ENCODE results near the gene MRM2. TPM values are rescaled to one million over a fixed set of nuclear protein-coding genes. Genes with fewer than 3 reads are reported as not detected.

Gene MRM2
- total RNA-seq, 2 experiments from 2014 or later, result 36.7 to 37.8 TPM

DNA sequence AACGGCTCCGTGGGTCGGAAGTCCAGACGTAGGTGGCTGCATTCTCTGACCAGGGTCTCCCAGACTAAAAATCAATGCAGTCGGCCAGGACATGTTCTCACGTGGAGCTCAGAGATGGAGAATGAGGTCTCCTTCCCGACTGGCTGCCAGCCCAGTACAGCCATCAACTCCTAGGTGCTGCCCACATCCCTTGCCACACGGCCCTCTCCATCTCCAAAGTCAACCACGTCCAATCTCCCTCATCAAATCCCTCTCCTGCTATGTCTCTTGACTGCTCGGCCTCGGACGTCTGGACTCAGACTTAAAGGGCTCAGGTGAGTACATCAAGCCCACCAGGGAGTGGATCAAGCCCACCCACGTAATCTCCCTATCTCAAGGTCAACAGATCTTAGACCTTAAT, 16.2 kb downstream of the MRM2 start:
- DNase-seq (no peak), ATAC-seq (no peak)
- Mint-ChIP-seq H3K27me3 (ENCODE audit: low read depth) (no peaks in the 10 kb centered on the region), H3K4me3 (no peak overlapping the region), H3K36me3 (ENCODE audit: low read depth) (peaks cover 24% of the 10 kb centered on the region), H3K9me3 (ENCODE audit: insufficient read depth) (no peaks in the 10 kb centered on the region), H3K27ac (no peak overlapping the region), H3K4me1 (ENCODE audit: low read depth) (peaks cover 11% of the 10 kb centered on the region)
- CTCF ChIA-PET, result no interaction called here
- POLR2A ChIA-PET, result no interaction called here

DNA sequence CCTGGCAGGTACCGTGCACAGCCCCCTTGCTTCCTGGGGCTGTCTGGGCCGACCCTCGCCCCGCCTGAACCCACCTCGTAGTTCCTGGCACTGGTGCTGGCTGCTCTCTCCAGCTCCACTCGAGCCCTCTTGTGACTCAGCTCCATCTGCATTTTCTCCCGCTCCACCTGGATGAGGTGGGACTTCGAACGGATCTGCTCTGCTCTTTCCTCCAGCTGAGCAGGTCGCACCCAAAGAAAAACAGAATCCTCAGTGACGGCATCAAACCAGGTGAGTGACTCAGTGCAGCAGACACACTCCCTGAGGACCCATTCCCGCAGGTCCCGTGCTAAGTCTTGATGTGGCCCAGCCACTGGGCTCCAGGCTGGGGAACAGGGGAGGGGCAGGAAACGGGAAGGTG, 16.7 kb downstream of the MRM2 start:
- H3K36me3 Mint-ChIP-seq (ENCODE audit: low read depth), result peaks cover 24% of the 10 kb centered on the region
- no peaks in the 10 kb centered on the region for H3K27me3 Mint-ChIP-seq (ENCODE audit: low read depth)
- DNase-seq, result no peak
- no peak overlapping the region for H3K27ac Mint-ChIP-seq
- ChIA-PET POLR2A (no interaction called here), CTCF (no interaction called here)
- H3K4me1 Mint-ChIP-seq (ENCODE audit: low read depth), result peaks cover 7% of the 10 kb centered on the region
- no peak for ATAC-seq
- H3K9me3 Mint-ChIP-seq (ENCODE audit: insufficient read depth), result no peaks in the 10 kb centered on the region
- no peak overlapping the region for H3K4me3 Mint-ChIP-seq

DNA sequence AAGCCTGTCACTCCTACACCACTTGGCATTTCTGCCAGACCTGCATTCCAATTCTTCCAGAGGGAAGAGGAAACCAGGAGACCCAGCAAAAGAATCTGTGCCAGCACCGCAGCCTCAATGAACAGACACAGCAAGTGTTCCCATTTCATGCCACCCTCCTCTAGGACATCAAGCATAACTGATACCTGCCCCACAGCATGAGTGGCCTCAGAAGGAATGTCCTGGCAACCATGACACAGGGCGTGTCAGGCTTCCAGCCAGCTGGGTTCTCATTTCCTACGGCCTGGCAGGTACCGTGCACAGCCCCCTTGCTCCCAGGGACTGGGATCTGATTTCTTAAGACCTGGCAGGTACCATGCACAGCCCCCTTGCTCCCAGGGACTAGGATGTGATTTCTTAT, 17.1 kb downstream of the MRM2 start:
- no peaks in the 10 kb centered on the region for H3K9me3 Mint-ChIP-seq (ENCODE audit: insufficient read depth)
- H3K36me3 Mint-ChIP-seq (ENCODE audit: low read depth), result peaks cover 21% of the 10 kb centered on the region
- POLR2A ChIA-PET, result no interaction called here
- H3K27ac Mint-ChIP-seq, result no peak overlapping the region
- H3K4me1 Mint-ChIP-seq (ENCODE audit: low read depth), result peaks cover 3% of the 10 kb centered on the region
- H3K27me3 Mint-ChIP-seq (ENCODE audit: low read depth), result no peaks in the 10 kb centered on the region
- H3K4me3 Mint-ChIP-seq, result no peak overlapping the region
- DNase-seq (no peak), ATAC-seq (no peak)
- CTCF ChIA-PET, result no interaction called here

DNA sequence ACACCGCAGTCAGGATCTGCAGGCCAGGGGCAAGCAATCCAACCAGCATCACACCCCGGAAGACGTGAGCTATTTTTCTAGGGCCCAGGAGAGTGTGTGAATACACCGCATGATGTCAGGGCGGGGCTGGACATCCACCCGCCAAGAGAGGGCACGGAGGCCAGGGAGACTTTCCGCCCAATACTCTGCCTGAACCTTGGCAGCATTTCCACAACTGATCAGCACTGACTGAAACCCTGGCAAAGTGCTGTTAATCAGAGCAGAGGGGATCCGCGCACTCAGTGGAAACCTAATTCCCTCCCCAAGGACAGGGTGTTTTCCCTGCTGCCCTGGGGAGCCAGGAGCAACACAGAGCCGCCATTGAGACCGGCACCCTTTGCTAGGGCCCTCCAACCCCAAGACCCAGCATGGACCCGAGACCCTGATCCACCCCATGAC, 17.5 kb downstream of the MRM2 start:
- H3K9me3 Mint-ChIP-seq (ENCODE audit: insufficient read depth), result no peaks in the 10 kb centered on the region
- H3K36me3 Mint-ChIP-seq (ENCODE audit: low read depth), result peaks cover 19% of the 10 kb centered on the region
- CTCF ChIA-PET, result no interaction called here
- DNase-seq, result no peak
- no peaks in the 10 kb centered on the region for H3K27me3 Mint-ChIP-seq (ENCODE audit: low read depth)
- no peak overlapping the region for H3K4me3 Mint-ChIP-seq
- POLR2A ChIA-PET, result no interaction called here
- no peak overlapping the region for H3K27ac Mint-ChIP-seq
- ATAC-seq, result no peak
- H3K4me1 Mint-ChIP-seq (ENCODE audit: low read depth), result peaks cover 1% of the 10 kb centered on the region

DNA sequence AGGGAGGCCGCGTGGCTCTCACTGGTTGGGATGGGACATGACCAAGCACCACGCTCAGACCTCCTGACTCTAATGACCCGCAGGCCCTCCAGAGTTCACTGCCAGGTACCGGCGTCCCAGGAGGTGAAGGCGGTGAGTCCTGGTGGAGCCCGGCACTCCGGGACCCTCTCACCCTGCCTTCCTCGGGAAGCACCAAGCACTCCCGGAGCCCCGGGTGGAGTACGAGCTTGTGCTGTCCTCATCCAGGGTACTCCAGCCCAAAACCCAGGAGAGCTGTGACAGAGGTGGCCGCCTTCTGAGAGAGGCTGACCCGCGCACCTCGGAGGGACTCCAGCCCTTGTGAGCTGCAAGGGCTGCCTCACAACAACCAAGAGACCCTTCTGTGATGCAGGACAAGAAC, 18.7 kb downstream of the MRM2 start:
- no peaks in the 10 kb centered on the region for H3K27me3 Mint-ChIP-seq (ENCODE audit: low read depth)
- DNase-seq, result no peak
- ATAC-seq, result no peak
- ChIA-PET POLR2A (no interaction called here), CTCF (interaction anchor here (1.1 kb wide), 1 partner anchor 124 kb away, joined by 3 read pairs; no protein-coding TSS in a partner anchor)
- no peak overlapping the region for H3K27ac Mint-ChIP-seq
- no peaks in the 10 kb centered on the region for H3K9me3 Mint-ChIP-seq (ENCODE audit: insufficient read depth)
- no peak overlapping the region for H3K4me3 Mint-ChIP-seq
- no peaks in the 10 kb centered on the region for H3K4me1 Mint-ChIP-seq (ENCODE audit: low read depth)
- H3K36me3 Mint-ChIP-seq (ENCODE audit: low read depth), result peaks cover 20% of the 10 kb centered on the region

DNA sequence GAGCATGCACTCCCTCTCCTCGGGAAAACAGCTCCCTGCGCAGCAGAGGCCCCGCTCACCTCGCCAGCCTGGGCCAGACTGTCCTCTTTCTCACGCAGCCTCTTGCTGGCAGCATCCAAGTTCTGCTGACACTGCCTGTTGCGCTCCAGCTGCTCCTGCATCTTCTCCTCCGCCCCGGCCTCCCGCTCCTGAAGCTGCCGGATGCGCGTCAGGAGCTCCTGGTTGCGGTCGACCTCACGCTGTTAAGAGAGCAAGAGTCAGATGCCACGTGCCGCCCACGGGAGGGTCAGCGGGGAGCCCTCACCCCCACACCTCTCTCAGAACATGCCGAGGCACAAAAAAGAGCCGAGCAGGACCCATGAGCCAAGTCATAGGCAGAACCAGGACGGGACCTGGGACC, 19.5 kb downstream of the MRM2 start:
- ATAC-seq (no peak), DNase-seq (no peak)
- Mint-ChIP-seq H3K4me1 (ENCODE audit: low read depth) (no peaks in the 10 kb centered on the region), H3K4me3 (no peak overlapping the region), H3K27me3 (ENCODE audit: low read depth) (no peaks in the 10 kb centered on the region), H3K9me3 (ENCODE audit: insufficient read depth) (no peaks in the 10 kb centered on the region), H3K36me3 (ENCODE audit: low read depth) (peaks cover 23% of the 10 kb centered on the region), H3K27ac (no peak overlapping the region)
- CTCF ChIA-PET, result no interaction called here
- POLR2A ChIA-PET, result no interaction called here

DNA sequence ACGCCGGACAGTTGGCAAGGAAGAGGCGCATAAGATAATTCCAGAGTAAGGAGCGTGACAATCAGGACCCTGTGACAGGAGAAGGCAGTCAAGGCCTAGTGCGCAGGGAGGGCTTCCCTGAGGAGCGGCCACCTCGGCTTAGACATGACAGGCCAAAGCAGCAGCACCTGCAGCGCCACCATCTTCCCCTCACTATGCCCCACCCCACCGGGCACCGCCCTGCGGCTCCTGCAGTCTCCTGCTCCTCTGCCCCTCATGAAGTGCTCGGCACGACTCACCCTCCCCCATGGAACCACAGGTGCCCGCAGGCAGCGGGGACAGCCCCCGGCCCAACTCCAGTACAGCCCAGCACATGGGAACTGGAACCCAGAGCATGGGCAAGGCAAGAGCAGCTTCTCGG, 21.1 kb downstream of the MRM2 start:
- ChIA-PET POLR2A (no interaction called here), CTCF (no interaction called here)
- no peak for ATAC-seq
- Mint-ChIP-seq H3K27me3 (ENCODE audit: low read depth) (no peaks in the 10 kb centered on the region), H3K4me1 (ENCODE audit: low read depth) (no peaks in the 10 kb centered on the region), H3K4me3 (no peak overlapping the region), H3K27ac (no peak overlapping the region), H3K9me3 (ENCODE audit: insufficient read depth) (no peaks in the 10 kb centered on the region), H3K36me3 (ENCODE audit: low read depth) (peaks cover 25% of the 10 kb centered on the region)
- no peak for DNase-seq

DNA sequence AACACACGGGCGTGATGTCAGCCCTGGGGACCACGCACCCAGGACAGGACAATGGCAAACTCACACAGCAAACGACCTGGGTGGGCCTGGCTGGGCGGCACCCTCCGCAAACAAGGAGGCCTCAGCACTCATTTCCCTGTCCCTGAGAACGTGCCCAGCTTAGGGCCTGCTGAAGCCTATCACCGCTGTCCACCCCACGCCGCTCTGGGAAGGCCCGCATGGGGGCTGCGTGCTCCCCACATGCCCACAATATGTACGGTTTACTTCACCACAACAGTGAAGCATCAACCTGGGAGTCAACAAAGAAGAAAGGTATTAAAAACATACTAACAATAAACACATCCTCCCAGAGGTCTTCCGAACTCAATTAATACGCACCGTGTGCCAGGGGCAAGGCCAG, 21.5 kb downstream of the MRM2 start:
- POLR2A ChIA-PET, result no interaction called here
- Mint-ChIP-seq H3K36me3 (ENCODE audit: low read depth) (peaks cover 27% of the 10 kb centered on the region), H3K4me1 (ENCODE audit: low read depth) (peaks cover 3% of the 10 kb centered on the region), H3K27me3 (ENCODE audit: low read depth) (no peaks in the 10 kb centered on the region), H3K9me3 (ENCODE audit: insufficient read depth) (no peaks in the 10 kb centered on the region), H3K27ac (no peak overlapping the region), H3K4me3 (no peak overlapping the region)
- no peak for ATAC-seq
- DNase-seq, result no peak
- CTCF ChIA-PET, result no interaction called here

DNA sequence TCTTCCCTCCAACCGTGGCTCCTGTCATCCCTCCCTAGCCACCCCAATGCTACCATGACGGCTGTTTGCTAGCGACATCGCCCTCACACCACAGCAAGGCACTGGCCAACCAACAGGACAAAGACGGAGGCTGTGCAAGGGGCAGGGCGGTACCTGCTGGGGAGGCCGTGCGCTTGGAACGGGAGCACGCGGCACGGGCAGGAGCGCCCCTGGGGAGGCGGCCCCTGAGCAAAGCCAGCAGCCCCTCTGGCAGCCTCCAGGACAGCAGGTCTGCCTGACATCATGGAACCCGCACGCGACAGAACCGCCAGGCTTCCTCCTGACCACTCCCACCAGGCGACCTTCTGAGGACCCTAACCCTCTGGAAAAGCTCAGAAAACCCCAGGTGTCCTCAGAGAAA, 22.0 kb downstream of the MRM2 start:
- POLR2A ChIA-PET, result no interaction called here
- Mint-ChIP-seq H3K36me3 (ENCODE audit: low read depth) (peaks cover 28% of the 10 kb centered on the region), H3K4me1 (ENCODE audit: low read depth) (peaks cover 6% of the 10 kb centered on the region), H3K27ac (no peak overlapping the region), H3K4me3 (no peak overlapping the region), H3K27me3 (ENCODE audit: low read depth) (no peaks in the 10 kb centered on the region), H3K9me3 (ENCODE audit: insufficient read depth) (no peaks in the 10 kb centered on the region)
- no peak for DNase-seq
- CTCF ChIA-PET, result no interaction called here
- no peak for ATAC-seq

DNA sequence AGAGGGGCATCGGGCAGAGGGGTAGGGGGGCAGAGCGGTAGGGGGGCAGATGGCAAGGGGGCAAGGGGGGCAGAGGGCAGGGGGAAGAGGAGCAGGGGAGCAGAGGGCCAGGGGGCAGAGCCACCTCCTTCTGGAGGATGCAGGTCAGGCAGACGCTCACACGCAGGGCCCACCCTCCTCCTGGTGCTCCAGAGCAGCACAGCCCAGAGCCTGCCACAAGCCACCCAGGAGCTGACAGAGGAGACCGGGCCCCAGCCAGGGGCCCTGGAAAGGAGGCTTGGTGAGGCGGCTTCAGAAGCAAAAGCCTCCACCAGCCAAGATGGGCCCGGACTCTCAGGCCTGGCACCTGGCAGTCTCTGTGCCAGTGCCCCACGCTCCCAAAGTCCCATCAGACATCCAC, 22.4 kb downstream of the MRM2 start:
- H3K27ac Mint-ChIP-seq, result no peak overlapping the region
- no peaks in the 10 kb centered on the region for H3K27me3 Mint-ChIP-seq (ENCODE audit: low read depth)
- DNase-seq (no peak), ATAC-seq (no peak)
- POLR2A ChIA-PET, result no interaction called here
- CTCF ChIA-PET, result no interaction called here
- no peak overlapping the region for H3K4me3 Mint-ChIP-seq
- peaks cover 11% of the 10 kb centered on the region for H3K4me1 Mint-ChIP-seq (ENCODE audit: low read depth)
- H3K9me3 Mint-ChIP-seq (ENCODE audit: insufficient read depth), result no peaks in the 10 kb centered on the region
- peaks cover 29% of the 10 kb centered on the region for H3K36me3 Mint-ChIP-seq (ENCODE audit: low read depth)

DNA sequence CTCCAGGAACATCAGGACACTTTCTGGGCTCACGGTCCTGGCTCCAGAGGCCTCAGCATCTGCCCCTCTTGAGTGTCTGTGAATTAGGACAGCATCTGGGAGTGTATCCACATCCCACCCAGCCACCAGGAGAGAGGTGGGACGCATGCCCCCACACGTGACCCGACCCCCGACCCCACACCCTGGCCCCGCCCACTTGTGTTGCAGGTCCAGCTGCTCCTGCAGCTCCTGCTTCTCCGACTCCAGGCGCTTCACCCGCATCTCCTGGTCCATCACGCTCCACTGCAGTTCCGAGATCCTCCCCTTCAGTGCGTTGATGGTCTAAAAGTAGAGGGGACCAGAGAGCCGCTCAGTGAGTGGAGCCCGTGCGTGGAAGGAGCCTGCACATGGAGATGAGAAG, 22.9 kb downstream of the MRM2 start:
- POLR2A ChIA-PET, result no interaction called here
- H3K27ac Mint-ChIP-seq, result no peak overlapping the region
- ATAC-seq, result no peak
- H3K27me3 Mint-ChIP-seq (ENCODE audit: low read depth), result no peaks in the 10 kb centered on the region
- H3K4me3 Mint-ChIP-seq, result no peak overlapping the region
- H3K36me3 Mint-ChIP-seq (ENCODE audit: low read depth), result peaks cover 29% of the 10 kb centered on the region
- no peaks in the 10 kb centered on the region for H3K9me3 Mint-ChIP-seq (ENCODE audit: insufficient read depth)
- CTCF ChIA-PET, result no interaction called here
- no peak for DNase-seq
- H3K4me1 Mint-ChIP-seq (ENCODE audit: low read depth), result peaks cover 14% of the 10 kb centered on the region

DNA sequence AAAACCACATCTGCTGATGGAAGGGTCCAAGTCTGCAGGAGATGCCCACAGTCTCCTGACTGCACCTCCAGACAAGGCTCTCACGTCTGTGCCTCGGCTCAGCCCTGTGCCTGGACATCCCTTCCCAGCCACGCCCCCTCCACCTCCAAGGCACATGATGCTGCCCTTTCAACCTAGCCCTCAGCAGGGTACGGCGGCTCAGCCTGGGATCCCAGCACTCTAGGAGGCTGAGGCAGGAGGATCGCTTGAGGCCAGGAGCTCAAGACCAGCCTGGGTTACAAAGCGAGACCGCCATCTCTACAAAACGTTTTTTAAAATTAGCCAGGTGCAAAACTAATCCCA, 23.6 kb downstream of the MRM2 start:
- Mint-ChIP-seq H3K27me3 (ENCODE audit: low read depth) (no peaks in the 10 kb centered on the region), H3K27ac (no peak overlapping the region), H3K36me3 (ENCODE audit: low read depth) (peaks cover 33% of the 10 kb centered on the region), H3K9me3 (ENCODE audit: insufficient read depth) (no peaks in the 10 kb centered on the region), H3K4me3 (no peak overlapping the region), H3K4me1 (ENCODE audit: low read depth) (peaks cover 17% of the 10 kb centered on the region)
- CTCF ChIA-PET, result no interaction called here
- ATAC-seq, result no peak
- no peak for DNase-seq
- POLR2A ChIA-PET, result no interaction called here

DNA sequence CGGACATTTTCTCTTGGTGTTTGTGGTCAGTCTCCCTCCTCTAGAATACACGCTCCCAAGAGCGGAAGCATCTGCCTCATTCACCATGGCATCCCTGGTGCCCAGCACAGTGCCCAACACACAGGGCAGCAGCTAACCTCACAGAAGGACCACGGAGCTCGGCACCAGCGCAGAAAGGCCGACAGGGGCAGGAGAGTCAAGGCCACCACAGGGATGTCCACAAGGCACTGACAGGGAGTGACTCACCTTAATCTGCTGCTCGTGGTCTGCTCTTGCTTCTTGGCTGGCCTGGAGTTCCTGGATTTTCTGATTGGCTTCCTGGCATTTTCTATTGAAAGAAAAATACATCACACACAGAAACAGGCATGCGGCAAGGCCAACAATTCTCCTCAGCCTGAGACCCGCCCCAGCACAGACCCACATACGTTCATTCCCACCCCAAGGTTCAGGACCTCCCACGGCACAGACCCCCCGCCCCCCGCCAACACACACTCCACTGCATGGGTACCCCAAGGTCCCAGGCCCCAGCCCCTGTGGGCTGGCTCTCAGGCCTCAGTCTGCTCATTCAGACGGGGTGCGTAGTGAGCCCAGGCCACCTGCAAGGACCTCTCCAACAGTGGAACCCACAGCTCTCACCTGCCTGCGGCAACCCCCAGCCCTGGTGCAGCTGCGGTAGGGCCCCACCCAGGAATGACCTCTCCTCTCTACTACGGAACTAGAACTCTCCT, 24.1 kb downstream of the MRM2 start:
- Mint-ChIP-seq H3K4me3 (no peak overlapping the region), H3K4me1 (ENCODE audit: low read depth) (peaks cover 17% of the 10 kb centered on the region), H3K27me3 (ENCODE audit: low read depth) (no peaks in the 10 kb centered on the region), H3K36me3 (ENCODE audit: low read depth) (peaks cover 35% of the 10 kb centered on the region), H3K27ac (no peak overlapping the region), H3K9me3 (ENCODE audit: insufficient read depth) (no peaks in the 10 kb centered on the region)
- DNase-seq (no peak), ATAC-seq (no peak)
- ChIA-PET POLR2A (no interaction called here), CTCF (no interaction called here)

Measured in activated CD8-positive, alpha-beta T cell treated with anti-CD3 and anti-CD28 coated beads, Interleukin-2, amount 10 ng/mL, durations not matched to agents 7 days and 5 days (primary cell).